Uterus (tissue), 4 donors: Measurements from ENCODE around the gene CPSF2. TPM values are rescaled to one million over a fixed set of nuclear protein-coding genes. Genes with fewer than 3 reads are reported as not detected.
"Not testable (repeated sequence)": the region's sequence is repeated elsewhere in the genome, so short reads cannot be mapped to it uniquely, and the experiment has no call there.

Source experiments
- DNase-seq, 2 donors: peaks; one replicate each; pipeline ENCODE4 v3.0.0-alpha.2; 2019 to 2020
- H3K27ac ChIP-seq, 2 donors: fragments of 200-600 bp; sonication (generic); 1 replicate in 1 of 2; 2 replicates in 1 of 2; pipeline ENCODE4 v1.5.1; 2016 to 2018
- H3K27me3 ChIP-seq, 2 donors: fragments of 200-600 bp; sonication (generic); one replicate each; pipeline ENCODE4 v1.5.1; 2018 to 2019; ENCODE audit warnings: control low read depth in 1 of 2
- H3K36me3 ChIP-seq, 2 donors: fragments of 200-600 bp; sonication (generic); one replicate each; pipeline ENCODE4 v1.5.1; 2019; ENCODE audit warnings: control low read depth in 1 of 2
- H3K4me1 ChIP-seq, 2 donors: fragments of 200-600 bp; sonication (generic); one replicate each; pipeline ENCODE4 v1.5.1; 2018 to 2019; ENCODE audit warnings: control low read depth in 1 of 2
- H3K4me3 ChIP-seq, 2 donors: fragments of 200-600 bp; sonication (generic); 1 replicate in 1 of 2; 2 replicates in 1 of 2; pipeline ENCODE4 v1.5.1; 2018 to 2019; ENCODE audit warnings: mild to moderate bottlenecking in 1 of 2
- H3K9me3 ChIP-seq, 2 donors: fragments of 200-600 bp; sonication (generic); one replicate each; pipeline ENCODE4 v1.5.1; 2019; ENCODE audit warnings: control low read depth in 1 of 2
- POLR2A ChIP-seq, 2 donors: fragments of 450-650 bp; IDR thresholded peaks; one replicate each; pipeline ENCODE4 v1.6.1; 2016; ENCODE audit warnings: antibody characterized with exemption in 2 of 2, mild to moderate bottlenecking in 1 of 2, moderate library complexity in 1 of 2
- intact Hi-C: fragments of 100-400 bp; cut with DNase I; formaldehyde crosslinking; loops from one replicate; pipeline ENCODE4 v1.15.1; 2023; ENCODE audit warnings: low total_unique reads
- total RNA-seq, 4 donors: library from RNA; depleted of rRNA in 3 of 4; stranded (reverse); fragments of >200 nt in 3 of 4; gene quantifications; one replicate each; pipeline versions ENCODE4 v1.1.0 to v1.2.4, GENCODE V29; 2014 to 2023
- TF ChIP-seq, protein P1 (sequence below), 4 experiments: fragments of 200-600 bp in 2 of 4; fragments of 450-650 bp in 2 of 4; sonication (generic) in 2 of 4; IDR thresholded peaks; one replicate each; pipeline ENCODE4 v1.5.1; 2016 to 2019; ENCODE audit warnings: antibody characterized with exemption in 4 of 4, mild to moderate bottlenecking in 2 of 4, moderate library complexity in 1 of 4
- donor health status: DM: yes; HTN: yes; CAD: no.

The CPSF2 gene
- total RNA-seq, 4 donors from 2014 or later, result 10.8 to 51.5 (median 38.9) TPM

DNA sequence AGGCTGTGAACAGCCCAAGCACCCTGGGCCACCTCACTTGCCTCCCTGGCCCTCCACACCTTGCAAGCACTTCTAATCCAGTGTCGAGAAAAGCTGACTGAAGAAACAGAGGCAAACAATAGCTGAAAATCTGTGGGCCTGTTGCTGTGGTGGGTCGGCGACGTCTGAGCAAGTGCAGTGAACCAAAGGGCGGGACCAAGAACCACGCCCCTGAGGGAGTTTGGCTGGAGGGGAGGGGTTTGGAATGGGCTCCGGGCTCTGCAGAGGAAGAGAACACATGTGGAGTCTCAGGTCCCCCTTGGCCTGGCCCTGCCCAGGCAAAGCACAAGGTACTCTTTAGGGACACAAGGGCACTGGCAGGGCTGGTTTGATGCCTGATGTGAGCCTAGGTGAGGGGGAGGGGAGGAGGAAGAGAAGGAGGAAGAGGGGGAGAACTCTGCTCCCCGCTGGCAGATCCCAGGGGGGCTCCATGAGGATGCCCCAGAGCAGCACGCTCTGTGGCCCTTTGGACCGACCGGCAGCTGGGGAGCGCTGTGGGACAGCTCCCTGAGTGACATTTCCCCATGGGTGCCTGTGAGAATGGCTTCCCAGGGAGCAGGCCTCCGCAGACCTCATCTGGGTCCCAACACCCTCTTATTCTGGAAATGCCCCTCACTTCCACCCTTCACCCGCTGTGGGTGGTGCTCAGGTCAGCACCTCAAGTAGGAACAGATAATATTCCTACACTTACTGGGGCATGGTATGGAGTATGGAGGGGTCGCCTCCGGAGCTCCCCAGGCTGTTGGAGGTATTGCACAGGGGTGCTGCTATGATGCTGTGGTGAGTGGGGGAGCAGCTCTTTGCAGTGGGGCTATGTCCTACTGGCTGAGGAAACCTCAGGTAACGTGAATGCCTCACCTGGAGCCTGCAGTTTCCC lies 85.5 kb downstream of the CPSF2 start:
- no peak for DNase-seq
- intact Hi-C loops, result no loop called here
- Histone ChIP-seq H3K27ac (no peak overlapping the region), H3K36me3 (no peaks in the 10 kb centered on the region), H3K9me3 (no peaks in the 10 kb centered on the region), H3K4me1 (no peaks in the 10 kb centered on the region), H3K27me3 (no peaks in the 10 kb centered on the region), H3K4me3 (no peak overlapping the region)
- TF ChIP-seq, protein P1, sequence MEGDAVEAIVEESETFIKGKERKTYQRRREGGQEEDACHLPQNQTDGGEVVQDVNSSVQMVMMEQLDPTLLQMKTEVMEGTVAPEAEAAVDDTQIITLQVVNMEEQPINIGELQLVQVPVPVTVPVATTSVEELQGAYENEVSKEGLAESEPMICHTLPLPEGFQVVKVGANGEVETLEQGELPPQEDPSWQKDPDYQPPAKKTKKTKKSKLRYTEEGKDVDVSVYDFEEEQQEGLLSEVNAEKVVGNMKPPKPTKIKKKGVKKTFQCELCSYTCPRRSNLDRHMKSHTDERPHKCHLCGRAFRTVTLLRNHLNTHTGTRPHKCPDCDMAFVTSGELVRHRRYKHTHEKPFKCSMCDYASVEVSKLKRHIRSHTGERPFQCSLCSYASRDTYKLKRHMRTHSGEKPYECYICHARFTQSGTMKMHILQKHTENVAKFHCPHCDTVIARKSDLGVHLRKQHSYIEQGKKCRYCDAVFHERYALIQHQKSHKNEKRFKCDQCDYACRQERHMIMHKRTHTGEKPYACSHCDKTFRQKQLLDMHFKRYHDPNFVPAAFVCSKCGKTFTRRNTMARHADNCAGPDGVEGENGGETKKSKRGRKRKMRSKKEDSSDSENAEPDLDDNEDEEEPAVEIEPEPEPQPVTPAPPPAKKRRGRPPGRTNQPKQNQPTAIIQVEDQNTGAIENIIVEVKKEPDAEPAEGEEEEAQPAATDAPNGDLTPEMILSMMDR (IDR thresholded peaks at IDR 0.05), result no peak
- no peak for TF ChIP-seq POLR2A (IDR thresholded peaks at IDR 0.05)

- no peak overlapping the region for H3K27ac ChIP-seq
- no peak overlapping the region for H3K4me3 ChIP-seq
- intact Hi-C loops, result no loop called here
- TF ChIP-seq POLR2A (IDR thresholded peaks at IDR 0.05), result no peak
- TF ChIP-seq, protein P1 (IDR thresholded peaks at IDR 0.05), result no peak
- H3K36me3 ChIP-seq, result no peaks in the 10 kb centered on the region
- no peaks in the 10 kb centered on the region for H3K27me3 ChIP-seq
- no peak for DNase-seq
- no peaks in the 10 kb centered on the region for H3K4me1 ChIP-seq
- H3K9me3 ChIP-seq, result no peaks in the 10 kb centered on the region
These were observed 86.1 kb downstream of the CPSF2 start for GRCh38 chr14:92207928-92208265.

DNA sequence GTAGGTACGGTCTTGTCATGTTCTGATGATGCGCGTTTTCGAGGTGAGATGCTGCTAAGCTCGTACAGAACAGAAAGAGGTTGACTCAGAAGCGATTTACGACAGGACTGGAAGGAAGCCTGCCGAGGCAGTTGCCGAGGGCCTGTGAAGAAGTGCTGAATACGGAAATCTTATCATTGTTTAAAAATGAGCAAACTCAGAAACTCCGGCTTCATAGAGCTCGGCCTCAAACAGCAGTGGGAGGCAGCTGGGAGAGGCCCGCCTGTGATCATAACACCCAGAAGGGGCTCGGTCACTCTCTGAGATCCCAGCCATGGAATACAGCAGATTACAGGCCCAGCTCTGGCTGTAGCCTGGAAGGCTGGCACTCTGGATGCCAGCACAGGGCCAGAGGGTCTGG lies 87.4 kb downstream of the CPSF2 start:
- Histone ChIP-seq H3K27ac (peak overlapping the region; percentile 55), H3K4me1 (no peaks in the 10 kb centered on the region), H3K4me3 (no peak overlapping the region), H3K27me3 (no peaks in the 10 kb centered on the region), H3K9me3 (no peaks in the 10 kb centered on the region), H3K36me3 (no peaks in the 10 kb centered on the region)
- intact Hi-C loops, result no loop called here
- peak; percentile 24 to 42 for DNase-seq
- TF ChIP-seq, protein P1 (IDR thresholded peaks at IDR 0.05), result no peak

- H3K36me3 ChIP-seq, H3K9me3 ChIP-seq, H3K27me3 ChIP-seq, H3K4me3 ChIP-seq, H3K27ac ChIP-seq, DNase-seq, H3K4me1 ChIP-seq, intact Hi-C loops: not testable (repeated sequence)
These were observed 91.4 kb downstream of the CPSF2 start for GRCh38 chr14:92213125-92213524.

GRCh38 chr14:92215579-92215978 lies 93.8 kb downstream of the CPSF2 start:
- Histone ChIP-seq H3K36me3 (no peaks in the 10 kb centered on the region), H3K9me3 (no peaks in the 10 kb centered on the region), H3K4me1 (no peaks in the 10 kb centered on the region), H3K27me3 (no peaks in the 10 kb centered on the region), H3K27ac (no peak overlapping the region), H3K4me3 (no peak overlapping the region)
- intact Hi-C loops, result no loop called here
- DNase-seq, result no peak
- TF ChIP-seq, protein P1 (IDR thresholded peaks at IDR 0.05), result no peak
- TF ChIP-seq POLR2A (IDR thresholded peaks at IDR 0.05), result no peak
